ENCODE results near the gene FBXW4. TPM values are rescaled to one million over a fixed set of nuclear protein-coding genes. Genes with fewer than 3 reads are reported as not detected.

FBXW4 gene
- total RNA-seq = 10 to 100 TPM; 37.6 to 38.2 TPM

GRCh38 chr10:101694674-101695403 is at the start of gene FBXW4:
FBXW4 (minus strand) TSS chr10:101695170; CDS start chr10:101695105, 65 bp downstream.
- ChIA-PET POLR2A (interaction anchor here (1.0 to 1.8 kb wide), 8 partner anchors 7 to 122 kb away, joined by 3 to 8 read pairs (median 4); partner anchors contain the start of gene NPM3), CTCF (interaction anchor here (1.2 to 2.6 kb wide), 5 partner anchors 10 to 141 kb away, joined by 3 to 10 read pairs (median 4); partner anchors contain the start of gene NPM3)
- DNase-seq (peak; percentile 78), ATAC-seq (peak; percentile 75)
- no peaks in the 10 kb centered on the region for H3K27me3 Mint-ChIP-seq
- peak within 1 kb of the TSS; percentile 98 for H3K27ac Mint-ChIP-seq
- H3K9me3 Mint-ChIP-seq = no peaks in the 10 kb centered on the region
- peaks cover 37% of the 10 kb centered on the region for H3K4me1 Mint-ChIP-seq (ENCODE audit: low read depth)
- intact Hi-C loops (cut with micrococcal nuclease) = no loop called here
- TF ChIP-seq CTCF (IDR thresholded peaks at IDR 0.05) = no peak
- H3K4me3 Mint-ChIP-seq = peak within 1 kb of the TSS; percentile 97
- H3K36me3 Mint-ChIP-seq (ENCODE audit: low read depth) = peaks cover 5% of the 10 kb centered on the region

- Mint-ChIP-seq H3K27ac (no peak overlapping the region), H3K4me1 (ENCODE audit: low read depth) (no peaks in the 10 kb centered on the region), H3K4me3 (no peak overlapping the region), H3K9me3 (no peaks in the 10 kb centered on the region), H3K27me3 (peaks cover 4% of the 10 kb centered on the region), H3K36me3 (ENCODE audit: low read depth) (no peaks in the 10 kb centered on the region)
- POLR2A ChIA-PET = interaction anchor here (0.8 kb wide), 1 partner anchor 21 kb away, joined by 3 read pairs; no protein-coding TSS in a partner anchor
- CTCF ChIA-PET = no interaction called here
- ATAC-seq (no peak), DNase-seq (no peak)
- no peak for TF ChIP-seq CTCF (IDR thresholded peaks at IDR 0.05)
- intact Hi-C loops (cut with micrococcal nuclease) = no loop called here
These were observed 49.3 kb upstream of the FBXW4 start for GRCh38 chr10:101744267-101744666.

- Mint-ChIP-seq H3K4me3 (no peak overlapping the region), H3K36me3 (ENCODE audit: low read depth) (no peaks in the 10 kb centered on the region), H3K27me3 (peaks cover 4% of the 10 kb centered on the region), H3K27ac (no peak overlapping the region), H3K9me3 (no peaks in the 10 kb centered on the region), H3K4me1 (ENCODE audit: low read depth) (no peaks in the 10 kb centered on the region)
- intact Hi-C loops (cut with micrococcal nuclease) = no loop called here
- ChIA-PET CTCF (no interaction called here), POLR2A (no interaction called here)
- DNase-seq (no peak), ATAC-seq (no peak)
- no peak for TF ChIP-seq CTCF (IDR thresholded peaks at IDR 0.05)
These were observed 47.0 kb upstream of the FBXW4 start for GRCh38 chr10:101741938-101742337.

- DNase-seq (no peak), ATAC-seq (no peak)
- ChIA-PET POLR2A (no interaction called here), CTCF (interaction anchor here (1.3 kb wide), 1 partner anchor 134 kb away, joined by 4 read pairs; no protein-coding TSS in a partner anchor)
- H3K4me3 Mint-ChIP-seq = no peak overlapping the region
- no peaks in the 10 kb centered on the region for H3K36me3 Mint-ChIP-seq (ENCODE audit: low read depth)
- intact Hi-C loops (cut with micrococcal nuclease) = no loop called here
- peaks cover 12% of the 10 kb centered on the region for H3K27me3 Mint-ChIP-seq
- H3K4me1 Mint-ChIP-seq (ENCODE audit: low read depth) = no peaks in the 10 kb centered on the region
- H3K27ac Mint-ChIP-seq = no peak overlapping the region
- H3K9me3 Mint-ChIP-seq = no peaks in the 10 kb centered on the region
- no peak for TF ChIP-seq CTCF (IDR thresholded peaks at IDR 0.05)
These were observed 41.7 kb upstream of the FBXW4 start for GRCh38 chr10:101736666-101737065.

- no peak for TF ChIP-seq CTCF (IDR thresholded peaks at IDR 0.05)
- DNase-seq = no peak
- CTCF ChIA-PET = interaction anchor here (1.3 kb wide), 1 partner anchor 49 kb away, joined by 3 read pairs; no protein-coding TSS in a partner anchor
- Mint-ChIP-seq H3K9me3 (no peaks in the 10 kb centered on the region), H3K36me3 (ENCODE audit: low read depth) (no peaks in the 10 kb centered on the region), H3K27ac (no peak overlapping the region), H3K4me1 (ENCODE audit: low read depth) (no peaks in the 10 kb centered on the region), H3K27me3 (peaks cover 14% of the 10 kb centered on the region), H3K4me3 (no peak overlapping the region)
- intact Hi-C loops (cut with micrococcal nuclease) = no loop called here
- POLR2A ChIA-PET = no interaction called here
- ATAC-seq = no peak
These were observed 37.1 kb upstream of the FBXW4 start for GRCh38 chr10:101732096-101732495.
